Spleen (tissue), 7 donors: Measurements from ENCODE around the gene RALGAPA1.

ENCODE experiments used
- CTCF ChIP-seq, 11 experiments: fragments of 200-600 bp in 7 of 11; fragments of 450-650 bp in 4 of 11; sonication (generic) in 4 of 11; IDR thresholded peaks in 8 of 11; conservative IDR thresholded peaks in 3 of 11; 1 replicate in 7 of 11; 2 replicates in 4 of 11; pipeline versions ENCODE4 v1.4.0 to v1.8.0; 2016 to 2021; ENCODE audit warnings: antibody characterized with exemption in 11 of 11, inconsistent platforms in 4 of 11, mild to moderate bottlenecking in 1 of 11
- POLR2A ChIP-seq, 3 donors: fragments of 450-650 bp; IDR thresholded peaks; one replicate each; pipeline ENCODE4 v1.5.1; 2017; ENCODE audit warnings: antibody characterized with exemption in 3 of 3, mild to moderate bottlenecking in 1 of 3
- donor health status: DM: no; HTN: no; CAD: no; lungs with moderate emphysema.
- donor health status: DM: no; HTN: no; CAD: no.
- donor health status: DM: no; HTN: no; CAD: no.

DNA sequence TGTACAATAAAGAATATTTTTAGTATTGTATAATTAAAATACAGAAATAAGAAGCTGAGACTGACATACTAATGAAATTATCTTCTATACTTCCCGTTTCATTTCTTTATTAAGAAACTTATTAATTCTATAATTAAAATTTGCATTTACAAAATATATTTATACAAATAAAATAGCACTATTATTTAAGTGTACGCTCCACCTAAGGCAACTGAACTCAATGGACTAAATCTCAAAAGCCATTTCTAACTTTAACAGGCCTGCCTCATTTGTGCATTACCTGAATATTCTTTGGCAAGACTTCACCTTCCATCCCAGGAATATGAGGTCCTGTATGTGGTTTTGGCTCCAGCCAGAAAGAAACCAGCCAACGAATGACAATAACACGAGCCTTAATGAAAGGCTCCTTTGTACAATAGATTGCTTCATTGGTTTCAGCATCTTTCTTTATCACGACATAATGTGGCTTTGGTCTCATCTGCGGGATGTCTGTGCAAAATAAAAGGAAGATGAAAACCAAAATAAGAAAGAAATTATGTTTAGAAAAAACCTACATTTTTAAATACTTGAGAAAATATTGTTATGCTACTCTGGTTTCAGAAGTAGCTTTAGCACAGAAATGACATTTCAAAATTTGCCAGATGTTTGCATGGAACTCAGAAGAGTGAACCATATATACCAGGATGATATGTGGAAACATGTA lies 58.7 kb downstream of the RALGAPA1 start:
- TF ChIP-seq POLR2A (IDR thresholded peaks at IDR 0.05): no peak
- no peak for TF ChIP-seq CTCF (IDR thresholded peaks at IDR 0.05 in 8 of 11, conservative IDR thresholded peaks at IDR 0.05 in 3 of 11)
